GM23338 (cell line): ENCODE measurements around the gene BRF1. TPM values are rescaled to one million over a fixed set of nuclear protein-coding genes. Genes with fewer than 3 reads are reported as not detected.

Experiments used
- ATAC-seq: fragments of 200-7000 bp; cut with Tn5 transposase; 3 replicates; pipeline ENCODE4 v1.9.1; 2020
- DNase-seq: peaks from one replicate; pipeline ENCODE4 v3.0.0-alpha.2; 2015; ENCODE audit warnings: low spot score
- H2AFZ ChIP-seq: fragments of 200-600 bp; sonication (generic); 2 replicates; pipeline ENCODE4 v1.8.0; 2016; ENCODE audit warnings: antibody characterized with exemption, mild to moderate bottlenecking, moderate library complexity
- H3F3A ChIP-seq: fragments of 200-600 bp; sonication (generic); replicated peaks from 2 replicates; pipeline ENCODE4 v1.8.0; 2017; ENCODE audit warnings: antibody characterized with exemption, mixed run types, low read depth
- H3K27ac ChIP-seq: fragments of 200-600 bp; sonication (generic); 2 replicates; pipeline ENCODE4 v1.6.1; 2016; ENCODE audit warnings: low read depth
- H3K27me3 ChIP-seq: fragments of 200-600 bp; sonication (generic); 2 replicates; pipeline ENCODE4 v1.8.0; 2016; ENCODE audit warnings: mild to moderate bottlenecking, mixed run types, moderate library complexity; ENCODE audit not compliant: insufficient read depth
- H3K36me3 ChIP-seq: fragments of 200-600 bp; sonication (generic); 2 replicates; pipeline ENCODE4 v1.8.0; 2016; ENCODE audit warnings: mild to moderate bottlenecking; ENCODE audit not compliant: insufficient read depth
- H3K4me1 ChIP-seq: fragments of 200-600 bp; sonication (generic); 2 replicates; pipeline ENCODE4 v1.8.0; 2016; ENCODE audit warnings: mild to moderate bottlenecking, moderate library complexity; ENCODE audit not compliant: insufficient read depth
- H3K4me2 ChIP-seq: fragments of 200-600 bp; sonication (generic); 2 replicates; pipeline ENCODE4 v1.7.1; 2017; ENCODE audit warnings: mixed run types
- H3K4me3 ChIP-seq: fragments of 200-600 bp; sonication (generic); 2 replicates; pipeline ENCODE4 v1.6.1; 2016; ENCODE audit warnings: mixed run types
- H3K79me2 ChIP-seq: fragments of 200-600 bp; sonication (generic); replicated peaks from 2 replicates; pipeline ENCODE4 v1.8.0; 2017; ENCODE audit warnings: mild to moderate bottlenecking; ENCODE audit not compliant: insufficient read depth
- H3K9me2 ChIP-seq: fragments of 200-600 bp; sonication (generic); 2 replicates; pipeline ENCODE4 v1.8.0; 2017; ENCODE audit not compliant: insufficient read depth
- H4K20me1 ChIP-seq: fragments of 200-600 bp; sonication (generic); replicated peaks from 2 replicates; pipeline ENCODE4 v1.8.0; 2017; ENCODE audit warnings: mild to moderate bottlenecking; ENCODE audit not compliant: insufficient read depth
- H3K27ac Mint-ChIP-seq: 2 replicates; pipeline ENCODE4 v1.8.0; 2020; ENCODE audit warnings: inconsistent platforms, mild to moderate bottlenecking, moderate library complexity, mixed read lengths
- H3K27me3 Mint-ChIP-seq: 3 replicates; pipeline ENCODE4 v1.8.0; 2022; ENCODE audit warnings: low read depth, mild to moderate bottlenecking, moderate library complexity, mixed read lengths, inconsistent platforms; ENCODE audit not compliant: insufficient read depth, poor library complexity
- H3K36me3 Mint-ChIP-seq: 3 replicates; pipeline ENCODE4 v1.8.0; 2021; ENCODE audit warnings: low read depth, mild to moderate bottlenecking, inconsistent platforms, moderate library complexity, mixed read lengths
- H3K4me1 Mint-ChIP-seq: 3 replicates; pipeline ENCODE4 v1.8.0; 2020; ENCODE audit warnings: mild to moderate bottlenecking, inconsistent platforms, mixed read lengths
- H3K4me3 Mint-ChIP-seq: 3 replicates; pipeline ENCODE4 v1.8.0; 2021; ENCODE audit warnings: moderate library complexity, mild to moderate bottlenecking, inconsistent platforms, mixed read lengths
- H3K9me3 Mint-ChIP-seq: 3 replicates; pipeline ENCODE4 v1.8.0; 2020; ENCODE audit warnings: moderate library complexity, mild to moderate bottlenecking, inconsistent platforms, mixed read lengths
- CTCF ChIP-seq, 2 experiments: fragments of 200-600 bp in 1 of 2; sonication (generic) in 1 of 2; conservative IDR thresholded peaks; 2 replicates each; pipeline versions ENCODE4 v1.5.1 to v1.6.1; 2016 to 2017; ENCODE audit warnings: antibody characterized with exemption in 2 of 2, low read depth in 2 of 2, mild to moderate bottlenecking in 2 of 2, moderate library complexity in 1 of 2
- ETS1 ChIP-seq: IDR thresholded peaks from 2 replicates; pipeline ENCODE4 v1.6.1; 2016; ENCODE audit warnings: antibody characterized with exemption
- EZH2 ChIP-seq: fragments of 200-600 bp; sonication (generic); IDR thresholded peaks from one replicate; pipeline ENCODE4 v1.8.0; 2017; ENCODE audit warnings: antibody characterized with exemption, mild to moderate bottlenecking, low read depth; ENCODE audit not compliant: unreplicated experiment
- EZH2phosphoT487 ChIP-seq: fragments of 200-600 bp; sonication (generic); IDR thresholded peaks from one replicate; pipeline ENCODE4 v1.8.1; 2018; ENCODE audit warnings: antibody characterized with exemption; ENCODE audit not compliant: unreplicated experiment
- JUNB ChIP-seq: IDR thresholded peaks from one replicate; pipeline ENCODE4 v1.6.1; 2016; ENCODE audit warnings: antibody characterized with exemption; ENCODE audit not compliant: unreplicated experiment
- NANOG ChIP-seq: IDR thresholded peaks from 2 replicates; pipeline ENCODE4 v1.6.1; 2016; ENCODE audit warnings: antibody characterized with exemption, borderline replicate concordance
- REST ChIP-seq: IDR thresholded peaks from one replicate; pipeline ENCODE4 v1.6.1; 2018; ENCODE audit warnings: antibody characterized with exemption; ENCODE audit not compliant: unreplicated experiment
- STAT1 ChIP-seq: IDR thresholded peaks from one replicate; pipeline ENCODE4 v1.6.1; 2016; ENCODE audit warnings: antibody characterized with exemption; ENCODE audit not compliant: unreplicated experiment
- ZNF331 ChIP-seq: fragments of 250-450 bp; sonication (Bioruptor Pico); IDR thresholded peaks from 2 replicates; pipeline ENCODE4 v1.5.0; 2020; ENCODE audit warnings: low read depth, mild to moderate bottlenecking, moderate library complexity
- ZNF462 ChIP-seq: fragments of 250-450 bp; sonication (Bioruptor Pico); IDR thresholded peaks from 2 replicates; pipeline ENCODE4 v1.5.0; 2020; ENCODE audit warnings: mild to moderate bottlenecking, moderate library complexity
- polyA plus RNA-seq: library from polyadenylated mRNA; unstranded; fragments of >200 nt; fragmentation: Nextera tagmentation; extraction: Ambion mirVana; gene quantifications from 2 replicates; pipeline ENCODE4 v1.2.1, GENCODE V29; 2016
- total RNA-seq: library from RNA; depleted of rRNA; stranded (reverse); fragments of >200 nt; shearing (Covaris generic); gene quantifications from 2 replicates; pipeline ENCODE4 v1.2.3, GENCODE V29; 2014

Gene BRF1
- total and polyA plus RNA-seq, 2 experiments from 2014 or later = 8.6 to 29.9 TPM

- TF ChIP-seq ZNF462 (CRISPR knock-in tag) = no peak
- no peak for TF ChIP-seq ETS1
- no peak for TF ChIP-seq CTCF (conservative IDR thresholded peaks at IDR 0.05; ENCODE audit: low read depth in 2 of 2)
- no peak for TF ChIP-seq NANOG
- TF ChIP-seq EZH2 = no peak
Measured at GRCh38 chr14:105187116-105187515, 113.7 kb downstream of the BRF1 start (continued).

- H3K27me3 Mint-ChIP-seq = peaks cover 21% of the 10 kb centered on the region
- no peaks in the 10 kb centered on the region for H3K36me3 ChIP-seq
- no peaks in the 10 kb centered on the region for H3K79me2 ChIP-seq
- no peaks in the 10 kb centered on the region for H3F3A ChIP-seq
- H2AFZ ChIP-seq = no peak overlapping the region
- H3K4me3 ChIP-seq = no peak overlapping the region
- DNase-seq (no peak), ATAC-seq (no peak)
- peaks cover 10% of the 10 kb centered on the region for H3K9me3 Mint-ChIP-seq
- H3K4me1 ChIP-seq = no peaks in the 10 kb centered on the region; the same call in 1 of the 2 replicates
- H3K4me1 Mint-ChIP-seq = peaks cover 5% of the 10 kb centered on the region
- H3K27me3 ChIP-seq = 0 out of 2 replicates have a peak, but pooled peaks cover 10% of the 10 kb centered on the region
- H3K27ac ChIP-seq = no peak overlapping the region
- no peaks in the 10 kb centered on the region for H3K9me2 ChIP-seq
- H4K20me1 ChIP-seq = no peaks in the 10 kb centered on the region
- H3K36me3 Mint-ChIP-seq = no peaks in the 10 kb centered on the region
- no peak overlapping the region for H3K4me2 ChIP-seq
- no peak overlapping the region for H3K27ac Mint-ChIP-seq
- no peak overlapping the region for H3K4me3 Mint-ChIP-seq
- TF ChIP-seq CTCF (conservative IDR thresholded peaks at IDR 0.05; ENCODE audit: low read depth in 2 of 2) (no peak), NANOG (no peak), STAT1 (no peak), JUNB (no peak), ZNF331 (CRISPR knock-in tag) (no peak), REST (no peak), EZH2phosphoT487 (no peak), EZH2 (no peak)
Measured at GRCh38 chr14:105185973-105186372, 114.8 kb downstream of the BRF1 start.
